Activated T-helper 9 cell treated with anti-CD3 and anti-CD28 coated beads, Interleukin-2, amount 50 U/mL, for 16 hours (primary cell): ENCODE results near the gene CDK4.
"Not testable (repeated sequence)": the region's sequence is repeated elsewhere in the genome, so short reads cannot be mapped to it uniquely, and the experiment has no call there.

Experiments used
- DNase-seq: peaks from one replicate; pipeline ENCODE4 v3.0.0-alpha.2; 2020; ENCODE audit warnings: low read depth

CDK4 gene

DNA sequence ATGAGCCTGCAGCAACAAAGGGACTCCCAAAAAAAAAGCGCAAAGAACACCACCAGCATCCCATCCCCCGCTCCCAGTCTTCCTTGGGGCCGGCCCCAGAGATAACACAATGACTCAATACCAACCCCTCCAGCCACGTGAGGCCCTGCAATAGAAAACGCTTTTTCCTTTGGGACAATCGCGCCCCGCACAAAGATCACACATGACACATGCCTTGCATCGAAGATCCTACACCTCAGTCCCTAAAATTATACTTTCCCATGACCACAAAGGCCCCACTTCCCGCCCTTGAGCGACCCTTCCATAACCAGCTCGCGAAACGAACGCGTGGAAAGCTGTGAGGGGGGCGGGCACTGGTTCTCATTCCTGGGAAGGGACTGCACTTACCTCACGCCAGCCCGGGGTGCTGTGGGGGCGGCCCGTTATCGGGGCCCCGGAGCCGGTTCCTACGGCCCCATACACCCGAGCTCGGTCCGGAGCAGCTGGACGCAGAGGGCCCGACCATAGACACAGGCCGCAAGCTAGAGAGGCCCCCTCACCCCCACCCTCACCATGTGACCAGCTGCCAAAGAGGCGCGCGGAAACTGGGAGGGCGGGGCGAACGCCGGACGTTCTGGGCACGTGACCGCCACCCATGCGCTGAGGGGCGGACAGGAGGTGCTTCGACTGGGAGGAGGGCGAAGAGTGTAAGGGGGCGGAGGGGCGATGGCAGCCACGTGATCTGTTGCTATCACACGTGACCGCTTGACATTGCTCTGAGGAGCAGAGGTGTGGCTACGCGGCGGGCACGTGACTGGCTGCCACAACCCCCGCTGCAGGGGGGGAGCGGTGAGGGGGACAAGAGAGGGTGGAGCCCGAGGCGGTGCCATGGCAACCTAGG, at the start of gene CDK4:
Gene CDK4 (minus strand): TSS at position 523 of the 880 bp plus-strand sequence. CDS start 593 bp downstream, outside the sequence.
- DNase-seq = peak; percentile 97

DNA sequence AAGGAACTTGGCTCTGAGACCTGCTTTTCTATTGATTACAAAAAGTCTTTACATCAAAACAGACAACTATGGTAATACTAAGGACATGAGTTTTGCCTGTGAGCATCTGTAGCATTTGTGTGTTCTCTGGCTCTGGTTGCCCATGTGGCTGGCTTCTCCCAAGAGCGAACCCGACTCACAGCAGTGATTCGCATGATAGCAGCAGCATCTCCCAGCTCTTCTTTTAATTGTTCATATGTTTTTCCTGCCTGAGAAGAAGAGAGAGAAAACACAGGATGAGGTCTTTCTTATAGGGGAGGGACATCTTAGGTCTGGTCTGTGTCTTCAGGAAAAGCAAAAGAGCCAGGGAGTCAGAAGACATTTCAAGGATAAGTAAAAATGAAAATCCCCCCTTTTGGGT, 48.9 kb upstream of the CDK4 start:
- no peak for DNase-seq

DNA sequence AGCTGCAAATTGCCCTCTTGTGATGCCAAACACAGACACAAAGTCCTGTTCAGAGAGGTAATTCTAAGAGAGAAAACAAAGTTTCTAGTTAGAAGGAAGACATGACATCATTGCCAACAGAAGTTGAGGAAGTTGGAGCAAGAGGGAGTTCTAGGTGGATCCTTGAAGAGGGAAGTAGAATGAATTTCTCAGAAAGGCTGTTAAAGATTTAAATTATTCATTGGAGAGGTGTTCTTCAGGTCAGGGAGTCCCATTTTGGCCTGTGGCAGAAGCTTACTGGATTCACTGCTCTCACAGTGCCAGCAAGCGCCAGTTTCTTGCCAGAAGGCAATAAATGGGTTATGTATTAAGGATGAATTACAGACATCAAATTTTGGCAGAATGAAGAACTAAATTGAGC, 45.8 kb upstream of the CDK4 start:
- DNase-seq = no peak

DNA sequence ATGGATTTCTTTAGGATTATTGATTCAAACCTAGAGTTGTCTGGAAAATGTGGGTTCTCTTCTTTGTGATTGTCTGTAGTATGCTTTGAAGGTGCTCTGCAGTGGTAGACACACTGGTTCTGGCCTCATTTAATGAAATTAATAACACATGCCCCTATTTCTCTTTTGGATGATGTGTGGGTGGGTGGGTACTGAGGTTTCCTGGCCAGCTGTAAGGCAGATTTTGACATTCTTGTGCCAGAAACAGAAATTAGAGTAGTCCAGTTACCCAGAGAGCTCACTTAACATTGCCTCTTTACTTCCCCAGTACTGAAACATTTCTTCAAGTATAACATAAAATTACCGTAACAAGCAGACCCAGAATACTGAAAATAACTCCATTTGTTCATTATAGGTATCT, 44.9 kb upstream of the CDK4 start:
- no peak for DNase-seq

DNA sequence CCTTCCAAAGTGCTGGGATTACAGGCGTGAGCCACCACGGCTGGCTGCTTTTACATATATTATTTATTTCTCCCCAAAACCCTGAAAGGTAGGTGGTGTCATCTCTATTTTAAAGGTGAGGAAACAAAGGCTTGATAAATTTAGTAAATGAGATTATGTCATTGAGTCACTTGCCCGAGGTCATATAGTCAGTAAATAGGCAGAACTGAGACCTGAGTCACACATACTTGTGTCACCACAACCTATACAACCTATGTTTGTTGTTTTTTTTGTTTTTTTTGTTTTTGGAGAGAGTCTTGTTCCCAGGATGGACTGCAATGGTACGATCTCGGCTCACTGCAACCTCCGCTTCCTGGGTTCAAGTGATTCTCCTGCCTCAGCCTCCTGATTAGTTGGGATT, 43.2 kb upstream of the CDK4 start:
- DNase-seq = no peak

DNA sequence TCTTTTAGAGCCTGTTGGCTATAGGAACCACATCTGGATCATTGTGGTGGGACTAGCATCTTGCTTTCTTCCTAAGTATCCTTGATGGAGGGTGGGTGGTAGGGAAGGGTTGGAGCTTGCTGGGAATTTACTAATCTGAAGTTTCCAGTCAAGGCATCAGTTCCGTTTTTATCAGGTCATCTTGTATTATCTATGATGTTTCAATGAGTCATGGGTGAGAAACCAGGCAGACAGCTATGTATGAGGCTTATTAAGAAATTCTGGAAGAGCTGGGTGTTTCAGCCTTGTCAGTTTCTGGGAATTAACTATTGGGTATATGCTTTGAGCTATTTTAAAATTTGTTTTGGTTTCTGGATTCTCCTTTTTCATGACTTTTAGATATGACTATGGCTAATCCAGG, 41.8 kb upstream of the CDK4 start:
- no peak for DNase-seq

DNA sequence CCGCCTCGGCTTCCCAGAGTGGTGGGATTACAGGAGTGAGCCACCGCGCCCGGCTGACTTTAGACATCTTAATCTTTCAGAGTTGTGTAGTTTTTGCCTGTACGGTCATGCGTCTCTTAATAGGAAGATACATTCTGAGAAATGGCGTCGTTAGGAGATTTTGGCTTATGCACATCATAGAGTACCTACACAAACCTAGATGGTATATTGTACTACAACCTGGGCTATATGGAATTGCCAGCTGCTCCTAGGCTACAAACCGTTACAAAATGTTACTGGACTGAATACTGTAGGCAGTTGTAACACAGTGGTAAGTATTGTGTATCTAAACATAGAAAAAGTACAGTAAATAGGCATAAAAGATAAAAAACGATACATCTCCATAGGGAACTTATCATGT, 31.8 kb upstream of the CDK4 start:
- no peak for DNase-seq

DNA sequence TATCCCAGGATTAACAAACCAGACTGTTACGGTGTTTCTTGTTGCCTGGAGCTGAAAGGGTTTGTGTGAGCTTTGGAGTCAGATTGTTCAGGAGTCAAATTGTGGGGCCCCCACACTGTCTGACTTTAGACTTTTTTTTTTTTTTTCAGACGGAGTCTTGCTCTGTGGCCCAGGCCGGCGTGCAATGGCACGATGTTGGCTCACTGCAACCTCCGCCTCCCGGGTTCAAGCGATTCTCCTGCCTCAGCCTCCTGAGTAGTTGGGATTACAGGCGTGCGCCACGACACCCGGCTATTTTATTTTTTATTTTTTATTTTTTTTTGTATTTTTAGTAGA, 31.3 kb upstream of the CDK4 start:
- no peak for DNase-seq

DNA sequence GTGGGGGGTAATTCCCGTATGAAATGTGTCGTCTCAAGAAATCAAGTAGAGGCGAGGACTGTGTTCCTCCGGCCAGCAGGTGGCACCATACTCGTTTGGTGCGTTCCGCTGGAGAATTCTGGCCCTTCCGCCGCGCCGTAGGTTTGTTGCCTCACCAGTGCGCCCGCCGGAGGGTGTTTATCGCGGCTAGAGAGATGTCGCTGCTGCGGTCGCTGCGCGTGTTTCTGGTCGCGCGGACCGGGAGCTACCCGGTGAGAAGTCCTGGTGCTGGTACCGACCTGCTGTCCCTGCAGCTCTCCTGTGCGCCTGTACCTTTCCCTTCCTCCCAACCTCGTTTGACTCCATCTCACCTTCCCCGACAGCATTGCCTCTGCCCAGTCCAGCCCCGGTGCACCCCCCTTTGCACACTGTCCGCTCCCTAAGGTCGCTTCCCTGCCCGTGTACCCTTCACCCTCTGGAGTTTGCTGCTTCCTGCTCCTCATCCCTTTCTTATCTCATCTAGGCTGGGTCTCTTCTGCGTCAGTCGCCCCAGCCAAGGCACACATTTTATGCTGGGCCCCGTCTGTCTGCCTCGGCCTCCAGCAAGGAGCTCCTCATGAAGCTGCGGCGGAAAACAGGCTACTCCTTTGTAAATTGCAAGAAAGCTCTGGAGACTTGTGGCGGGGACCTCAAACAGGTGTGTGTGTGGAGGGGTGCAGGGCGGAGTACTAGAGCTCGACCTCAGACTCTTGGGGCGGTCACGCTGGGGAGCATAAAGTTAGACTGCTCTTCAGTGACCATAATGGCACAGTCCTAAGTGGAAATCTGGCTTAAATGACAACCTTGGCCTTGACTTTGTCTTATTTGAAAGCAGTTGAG, 30.7 kb upstream of the CDK4 start, which contains the start of gene TSFM:
Gene TSFM (plus strand): TSS at position 180 of the 858 bp plus-strand sequence. CDS start 15 bp downstream, at position 195.
- peak; percentile 96 for DNase-seq

DNA sequence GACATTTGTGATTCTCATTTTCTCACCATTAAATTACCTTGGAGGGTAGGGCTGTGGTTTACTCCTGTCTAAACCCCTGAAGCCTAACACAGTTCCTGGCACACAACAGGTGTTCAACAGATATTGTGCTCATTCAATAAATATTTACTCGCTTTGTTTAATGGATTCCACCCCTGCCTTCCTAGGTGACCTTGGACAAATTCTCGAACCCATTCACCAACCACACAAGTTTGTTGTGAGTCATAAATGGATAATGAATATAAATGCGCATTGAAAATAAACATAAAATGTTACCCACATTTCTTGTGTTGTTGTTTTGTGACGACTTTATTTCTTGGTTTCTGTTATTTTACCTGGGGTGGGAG, 30.1 kb upstream of the CDK4 start:
- DNase-seq = no peak

DNA sequence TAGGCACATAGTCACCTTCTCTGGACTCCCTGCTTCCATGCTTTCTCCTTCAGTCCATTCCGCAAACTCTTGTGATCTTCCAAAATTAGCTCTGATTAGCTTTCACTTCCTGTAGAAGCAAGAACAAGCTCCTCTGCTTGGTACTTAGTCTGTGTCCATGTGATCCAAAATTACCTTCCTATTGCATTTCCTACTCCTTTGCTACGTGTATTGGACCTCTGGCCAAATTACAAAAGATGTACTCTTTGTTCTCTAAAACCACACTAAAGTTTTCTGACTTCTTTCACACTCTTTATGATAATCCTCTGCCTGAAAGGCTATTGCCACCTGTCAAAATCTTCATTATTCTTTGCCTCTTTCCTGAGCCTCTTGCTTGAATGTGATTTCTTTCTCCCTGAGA, 29.7 kb upstream of the CDK4 start:
- DNase-seq = no peak

DNA sequence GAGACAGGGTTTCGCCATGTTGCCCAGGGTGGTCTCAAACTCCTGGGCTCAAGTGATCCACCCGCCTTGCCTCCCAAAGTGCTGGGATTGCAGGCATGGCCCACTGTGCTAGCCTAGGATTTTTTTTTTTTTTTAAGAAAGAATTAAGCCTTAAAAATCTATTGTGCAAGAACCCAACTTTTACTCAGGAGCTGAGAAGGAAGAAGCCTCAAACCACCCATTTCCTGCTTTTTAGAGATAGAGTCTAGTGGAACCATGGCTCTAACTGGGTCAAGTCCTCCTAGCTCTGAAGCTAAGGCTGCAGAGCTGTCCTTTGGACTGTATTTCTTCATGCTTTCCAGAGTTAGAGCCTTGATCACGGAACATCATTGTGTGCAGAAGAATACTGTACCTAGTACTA, 29.1 kb upstream of the CDK4 start:
- DNase-seq = no peak

DNA sequence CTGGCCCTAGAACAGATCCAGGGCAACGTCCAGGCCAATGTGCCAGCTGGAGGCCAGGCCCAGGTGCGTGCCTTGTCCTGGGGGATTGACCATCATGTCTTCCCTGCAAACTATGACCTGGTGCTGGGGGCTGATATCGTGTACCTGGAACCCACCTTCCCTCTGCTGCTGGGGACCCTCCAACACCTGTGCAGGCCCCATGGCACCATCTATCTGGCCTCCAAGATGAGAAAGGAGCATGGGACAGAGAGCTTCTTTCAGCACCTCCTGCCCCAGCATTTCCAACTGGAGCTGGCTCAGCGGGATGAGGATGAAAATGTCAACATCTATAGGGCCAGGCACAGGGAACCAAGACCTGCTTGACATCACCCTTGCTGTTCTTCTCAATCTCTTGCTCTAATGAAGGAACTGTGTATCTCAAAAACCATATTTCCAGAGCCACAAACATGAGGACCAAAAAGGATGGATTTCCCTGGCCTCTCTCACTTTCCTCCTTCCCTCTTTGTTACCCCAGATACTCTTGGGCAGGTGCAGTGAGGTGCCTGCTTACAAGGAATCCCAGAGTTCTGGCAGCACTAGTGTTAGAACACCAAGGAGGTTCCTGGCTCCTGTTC, 28.3 kb upstream of the CDK4 start:
- no peak for DNase-seq

DNA sequence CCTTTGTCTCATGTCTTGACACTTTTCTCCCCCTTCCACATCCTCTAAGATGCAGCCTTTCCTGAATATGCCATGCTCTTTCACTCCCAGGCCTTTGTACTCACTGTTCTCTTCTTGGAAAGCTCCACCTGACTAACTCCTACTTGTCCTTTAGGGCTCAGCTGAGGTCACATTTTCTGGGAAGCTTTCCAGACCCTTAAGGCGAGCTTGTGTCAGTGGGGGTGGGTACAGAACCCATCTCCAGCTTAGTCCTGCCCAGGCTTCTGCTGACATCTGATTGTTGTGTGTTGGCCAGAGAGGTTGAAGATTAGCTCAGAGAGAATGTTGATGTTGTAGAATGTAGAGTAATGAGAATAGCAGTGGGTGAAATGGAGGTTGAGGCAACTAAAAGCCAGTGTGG, 27.6 kb upstream of the CDK4 start:
- DNase-seq = no peak

DNA sequence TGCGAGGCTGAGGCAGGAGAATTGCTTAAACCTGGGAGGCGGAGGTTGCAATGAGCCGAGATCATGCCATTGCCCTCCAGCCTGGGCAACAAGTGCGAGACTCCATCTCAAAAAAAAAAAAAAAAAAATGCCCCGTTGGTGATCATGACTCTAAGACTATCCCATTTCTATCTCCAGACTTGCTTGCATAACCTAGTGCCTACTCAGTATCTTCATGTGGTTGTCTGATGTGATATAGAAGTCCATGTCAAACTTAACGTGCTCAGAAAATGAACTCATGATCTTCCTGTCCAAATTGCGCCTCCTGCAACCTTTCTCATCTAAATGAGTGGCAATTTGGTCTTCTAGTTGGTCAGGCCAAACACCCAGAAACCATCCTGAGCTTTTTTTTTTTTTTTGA, 25.8 kb upstream of the CDK4 start:
- no peak for DNase-seq

DNA sequence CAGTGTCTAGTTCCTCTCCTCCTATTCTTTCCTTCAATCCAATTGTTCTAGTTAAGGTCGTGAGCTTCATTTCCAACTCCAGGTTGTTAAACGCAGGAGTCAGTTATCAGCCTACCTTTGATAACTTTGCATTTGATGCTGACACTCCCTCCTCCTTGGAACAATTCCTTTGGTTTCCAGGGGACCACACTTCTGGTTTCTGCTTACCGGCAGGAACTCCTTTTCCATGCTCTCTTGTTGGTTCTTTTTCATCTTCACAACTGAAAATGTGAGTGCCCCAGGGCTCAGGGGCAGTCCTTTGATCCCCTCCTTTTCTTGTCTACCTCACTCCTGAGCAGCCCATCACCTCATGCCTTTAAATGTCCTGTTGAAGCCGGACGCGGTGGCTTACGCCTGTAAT, 25.3 kb upstream of the CDK4 start:
- no peak for DNase-seq

DNA sequence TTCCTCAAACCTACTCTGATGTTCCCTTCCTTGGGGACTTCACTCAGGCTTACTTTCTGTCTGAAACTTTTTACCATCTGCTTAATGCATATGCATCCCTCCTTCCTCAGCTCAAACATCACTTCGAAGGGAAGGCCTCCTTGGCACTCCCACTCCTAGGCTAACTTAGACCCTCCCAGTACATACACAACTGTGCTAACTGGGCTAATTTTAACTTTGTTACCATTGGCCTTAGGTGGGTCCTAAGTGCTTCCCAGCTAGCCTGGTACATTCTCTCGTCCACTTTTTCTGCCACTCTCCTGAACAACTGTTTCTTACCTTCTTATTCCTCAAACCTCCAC, 24.1 kb upstream of the CDK4 start:
- DNase-seq = no peak

DNA sequence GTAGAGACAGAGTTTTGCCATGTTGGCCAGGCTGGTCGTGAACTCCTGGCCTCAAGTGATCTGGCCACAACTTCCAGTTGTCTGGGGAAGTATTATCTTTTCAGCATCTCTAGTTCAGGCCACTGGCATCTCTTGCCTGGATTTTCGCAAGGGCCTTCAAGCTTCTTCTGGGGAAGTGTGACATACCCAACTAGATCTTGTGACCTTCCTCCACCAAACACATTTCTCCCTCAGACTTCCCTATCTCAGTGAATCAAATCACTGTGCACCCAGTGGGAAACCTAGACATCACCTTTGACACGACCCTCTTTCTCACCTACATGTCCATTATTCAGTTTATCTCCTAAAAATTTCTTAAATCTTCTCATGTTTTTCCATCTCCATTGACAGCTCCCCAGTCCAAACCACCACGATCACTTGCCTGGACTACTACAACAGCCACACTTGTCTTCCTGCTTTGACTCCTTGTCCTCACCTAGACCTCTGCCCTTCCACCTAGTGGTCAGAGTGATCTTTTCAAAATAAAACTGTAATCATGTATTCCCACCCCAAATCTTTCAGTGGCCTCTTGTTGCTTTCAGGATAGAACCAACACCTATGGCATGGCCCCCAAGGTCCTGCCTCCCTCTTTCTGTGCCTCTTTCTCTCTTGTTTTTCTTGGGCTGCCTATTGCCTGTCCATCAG, 23.6 kb upstream of the CDK4 start:
- DNase-seq = no peak

DNA sequence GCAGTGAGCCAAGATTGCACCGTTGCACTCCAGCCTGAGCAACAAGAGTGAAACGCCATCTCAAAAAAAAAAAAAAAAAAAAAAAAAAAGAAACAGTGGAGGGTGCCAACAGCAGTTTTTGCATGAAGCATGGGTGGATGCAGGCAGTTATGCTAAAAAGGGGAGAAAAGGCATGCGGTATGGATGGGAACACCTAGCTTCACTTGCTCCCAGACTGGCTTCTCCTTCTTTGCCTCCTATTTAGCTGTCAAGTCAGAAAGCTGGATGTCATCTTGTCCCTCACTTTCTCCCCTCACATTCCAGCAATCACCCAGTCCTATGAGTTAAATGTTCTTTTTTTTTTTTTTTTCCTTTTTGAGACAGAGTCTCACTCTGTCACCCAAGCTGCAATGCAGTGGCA, 22.9 kb upstream of the CDK4 start:
- DNase-seq = no peak

DNA sequence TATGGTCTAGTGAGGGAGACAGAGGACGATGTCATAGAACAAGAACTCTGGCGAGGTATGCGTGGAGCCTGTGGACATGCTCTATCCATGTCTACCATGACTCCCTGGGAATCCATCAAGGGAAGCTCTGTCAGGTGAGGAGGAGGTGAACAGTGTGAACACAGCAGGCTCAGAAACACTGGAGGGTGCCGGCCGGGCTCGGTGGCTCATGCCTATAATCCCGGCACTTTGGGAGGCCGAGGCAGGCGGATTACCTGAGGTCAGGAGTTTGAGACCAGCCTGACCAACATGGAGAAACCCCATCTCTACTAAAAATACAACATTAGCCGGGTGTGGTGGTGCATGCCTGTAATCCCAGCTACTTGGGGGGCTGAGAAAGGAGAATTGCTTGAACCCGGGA, 22.5 kb upstream of the CDK4 start:
- DNase-seq = not testable (repeated sequence)

DNA sequence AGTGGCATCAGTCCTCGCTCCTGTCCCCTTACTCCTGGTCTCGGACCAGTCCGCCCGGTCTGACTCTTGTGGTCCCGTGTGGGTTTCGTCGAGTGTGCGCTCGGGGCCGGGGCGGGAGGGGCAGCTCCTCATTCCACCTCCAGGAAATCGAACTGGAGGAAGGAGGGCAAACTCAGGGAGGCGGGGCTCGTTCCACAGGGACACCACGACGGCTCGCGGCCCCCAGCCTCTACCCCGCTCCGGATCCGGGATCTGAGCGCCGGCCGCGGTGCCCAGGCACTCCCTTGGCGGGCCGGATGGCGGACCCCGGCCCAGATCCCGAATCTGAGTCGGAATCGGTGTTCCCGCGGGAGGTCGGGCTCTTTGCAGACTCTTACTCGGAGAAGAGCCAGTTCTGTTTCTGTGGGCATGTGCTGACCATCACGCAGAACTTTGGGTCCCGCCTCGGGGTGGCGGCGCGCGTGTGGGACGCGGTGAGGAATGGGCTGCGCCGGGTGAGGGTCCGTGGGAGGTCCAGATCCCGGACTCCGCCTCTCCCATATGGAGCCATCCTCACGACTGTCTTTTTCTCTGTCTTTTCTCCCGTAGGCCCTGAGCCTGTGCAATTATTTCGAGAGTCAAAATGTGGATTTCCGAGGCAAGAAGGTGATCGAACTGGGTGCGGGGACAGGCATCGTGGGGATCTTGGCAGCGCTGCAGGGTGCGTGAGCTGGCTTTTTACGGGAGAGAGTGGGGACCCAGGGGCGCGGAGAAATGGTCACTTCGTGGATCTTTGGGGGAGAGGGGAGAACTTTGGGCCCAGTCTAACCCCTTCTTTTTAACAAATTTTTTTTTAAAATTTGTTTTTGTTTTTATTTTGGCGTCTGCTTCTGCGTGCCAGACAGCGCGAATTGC, 20.6 kb upstream of the CDK4 start, which contains the start of gene EEF1AKMT3:
Gene EEF1AKMT3 (plus strand): TSS at position 186 of the 894 bp plus-strand sequence. CDS start 111 bp downstream, at position 297.
- no peak for DNase-seq
